H9 (cell line): Measurements from ENCODE around the gene KCNC2. TPM values are rescaled to one million over a fixed set of nuclear protein-coding genes. Genes with fewer than 3 reads are reported as not detected.

Experiments
- DNase-seq: peaks from one replicate; pipeline ENCODE4 v3.0.0-alpha.2; 2017
- H2AFZ ChIP-seq: one replicate; pipeline ENCODE4 v1.6.1; 2013; ENCODE audit warnings: mild to moderate bottlenecking, low read length, control low read depth, moderate library complexity
- H2AK5ac ChIP-seq: 2 replicates; pipeline ENCODE4 v1.6.1; 2013; ENCODE audit warnings: low read length, control low read depth, mixed read lengths; ENCODE audit not compliant: insufficient read length
- H2BK120ac ChIP-seq: one replicate; pipeline ENCODE4 v1.6.1; 2013; ENCODE audit warnings: low read depth, mild to moderate bottlenecking, low read length, control low read depth, inconsistent platforms; ENCODE audit not compliant: poor library complexity, severe bottlenecking
- H2BK12ac ChIP-seq: 2 replicates; pipeline ENCODE4 v1.6.1; 2013; ENCODE audit warnings: low read length, control low read depth, mixed read lengths, low read depth; ENCODE audit not compliant: insufficient read length
- H2BK15ac ChIP-seq: 2 replicates; pipeline ENCODE4 v1.6.1; 2013; ENCODE audit warnings: low read depth, low read length, control low read depth
- H2BK20ac ChIP-seq: one replicate; pipeline ENCODE4 v1.6.1; 2013; ENCODE audit warnings: low read depth, mild to moderate bottlenecking, low read length, control low read depth, inconsistent platforms; ENCODE audit not compliant: poor library complexity, severe bottlenecking
- H2BK5ac ChIP-seq: 2 replicates; pipeline ENCODE4 v1.6.1; 2013; ENCODE audit warnings: low read length, control low read depth, mixed read lengths; ENCODE audit not compliant: insufficient read length
- H3K14ac ChIP-seq: 2 replicates; pipeline ENCODE4 v1.6.1; 2013; ENCODE audit warnings: low read length, control low read depth; ENCODE audit not compliant: insufficient read depth
- H3K18ac ChIP-seq: 2 replicates; pipeline ENCODE4 v1.6.1; 2013; ENCODE audit warnings: low read depth, mild to moderate bottlenecking, mixed read lengths, low read length, control low read depth; ENCODE audit not compliant: insufficient read length
- H3K23ac ChIP-seq: 2 replicates; pipeline ENCODE4 v1.6.1; 2013; ENCODE audit warnings: low read length, control low read depth, mixed read lengths, low read depth; ENCODE audit not compliant: insufficient read length
- H3K23me2 ChIP-seq: 2 replicates; pipeline ENCODE4 v1.6.1; 2013; ENCODE audit warnings: low read depth, mild to moderate bottlenecking, mixed read lengths, low read length, control low read depth; ENCODE audit not compliant: insufficient read length, poor library complexity, severe bottlenecking
- H3K27ac ChIP-seq: 2 replicates; pipeline ENCODE4 v1.5.1; 2013; ENCODE audit warnings: low read length, control low read depth, mixed read lengths, low read depth; ENCODE audit not compliant: insufficient read length
- H3K27me3 ChIP-seq: 2 replicates; pipeline ENCODE4 v1.6.1; 2013; ENCODE audit warnings: low read length, control low read depth, inconsistent platforms; ENCODE audit not compliant: insufficient read depth
- H3K4ac ChIP-seq: 2 replicates; pipeline ENCODE4 v1.6.1; 2013; ENCODE audit warnings: low read depth, mild to moderate bottlenecking, control low read depth, inconsistent platforms, low read length, moderate library complexity
- H3K4me1 ChIP-seq: 2 replicates; pipeline ENCODE4 v1.6.1; 2013; ENCODE audit warnings: low read length, control low read depth, inconsistent platforms; ENCODE audit not compliant: insufficient read depth
- H3K4me2 ChIP-seq: 2 replicates; pipeline ENCODE4 v1.6.1; 2013; ENCODE audit warnings: low read length, control low read depth, mixed read lengths; ENCODE audit not compliant: insufficient read length, insufficient read depth
- H3K56ac ChIP-seq: 2 replicates; pipeline ENCODE4 v1.6.1; 2013; ENCODE audit warnings: low read depth, mild to moderate bottlenecking, mixed read lengths, low read length, control low read depth; ENCODE audit not compliant: insufficient read length
- H3K79me1 ChIP-seq: 2 replicates; pipeline ENCODE4 v1.6.1; 2013; ENCODE audit warnings: low read depth, mild to moderate bottlenecking, moderate library complexity, low read length, control low read depth, inconsistent platforms; ENCODE audit not compliant: insufficient read depth, poor library complexity, severe bottlenecking
- H3K79me2 ChIP-seq: 2 replicates; pipeline ENCODE4 v1.6.1; 2013; ENCODE audit warnings: low read length, control low read depth, inconsistent platforms; ENCODE audit not compliant: insufficient read depth
- H3K9ac ChIP-seq: 2 replicates; pipeline ENCODE4 v1.6.1; 2013; ENCODE audit warnings: low read length, control low read depth, mixed read lengths; ENCODE audit not compliant: insufficient read length; ENCODE audit errors: extremely low read depth
- H3K9me3 ChIP-seq: one replicate; pipeline ENCODE4 v1.6.1; 2013; ENCODE audit warnings: low read depth, low read length, inconsistent platforms; ENCODE audit not compliant: control insufficient read depth
- H3T11ph ChIP-seq: one replicate; pipeline ENCODE4 v1.6.1; 2013; ENCODE audit warnings: mild to moderate bottlenecking, low read length, control low read depth, inconsistent platforms
- H4K20me1 ChIP-seq: one replicate; pipeline ENCODE4 v1.6.1; 2013; ENCODE audit not compliant: control insufficient read depth, insufficient read length, insufficient read depth
- H4K5ac ChIP-seq: 2 replicates; pipeline ENCODE4 v1.6.1; 2013; ENCODE audit warnings: low read depth, mild to moderate bottlenecking, mixed read lengths, low read length, control low read depth; ENCODE audit not compliant: insufficient read length
- H4K8ac ChIP-seq: replicated peaks from 2 replicates; pipeline ENCODE4 v1.6.1; 2013; ENCODE audit warnings: low read length, control low read depth, mixed read lengths, low read depth; ENCODE audit not compliant: insufficient read length
- H4K91ac ChIP-seq: 2 replicates; pipeline ENCODE4 v1.6.1; 2013; ENCODE audit warnings: low read depth, mild to moderate bottlenecking, moderate library complexity, mixed read lengths, low read length, control low read depth; ENCODE audit not compliant: insufficient read length
- H3K27ac Mint-ChIP-seq, 3 experiments: 2 replicates in 2 of 3; 3 replicates in 1 of 3; pipeline ENCODE4 v1.8.0; 2020 to 2021; ENCODE audit warnings: mixed read lengths in 3 of 3, mild to moderate bottlenecking in 1 of 3, moderate library complexity in 1 of 3
- H3K27me3 Mint-ChIP-seq: 2 replicates; pipeline ENCODE4 v1.8.0; 2021; ENCODE audit warnings: low read depth, mild to moderate bottlenecking, moderate library complexity, mixed read lengths
- H3K36me3 Mint-ChIP-seq, 3 experiments: 2 replicates in 2 of 3; 3 replicates in 1 of 3; pipeline ENCODE4 v1.8.0; 2020 to 2021; ENCODE audit warnings: low read depth in 3 of 3, mixed read lengths in 3 of 3; ENCODE audit not compliant: insufficient read depth in 1 of 3
- H3K4me1 Mint-ChIP-seq, 2 experiments: 2 replicates each; pipeline ENCODE4 v1.8.0; 2020; ENCODE audit warnings: mixed read lengths in 2 of 2
- H3K4me3 Mint-ChIP-seq, 2 experiments: 2 replicates in 1 of 2; 3 replicates in 1 of 2; pipeline ENCODE4 v1.8.0; 2020 to 2021; ENCODE audit warnings: mild to moderate bottlenecking in 2 of 2, mixed read lengths in 2 of 2, moderate library complexity in 1 of 2
- H3K9me3 Mint-ChIP-seq, 2 experiments: 2 replicates in 1 of 2; 3 replicates in 1 of 2; pipeline ENCODE4 v1.8.0; 2020; ENCODE audit warnings: mild to moderate bottlenecking in 2 of 2, mixed read lengths in 2 of 2, moderate library complexity in 1 of 2
- WGBS: extraction: QIAGEN DNeasy Blood & Tissue Kit; methylation state at CpG from one replicate; pipeline ENCODE4 v1.1.7; 2013; ENCODE audit warnings: missing lambda C conversion rate, low lambda C conversion rate, mixed read lengths; ENCODE audit not compliant: insufficient read length; ENCODE audit errors: extremely low coverage; 5-methylcytosine and 5-hydroxymethylcytosine counted together
- total RNA-seq: library from RNA; stranded (reverse); gene quantifications from 2 replicates; pipeline ENCODE4 v1.2.1, GENCODE V29; 2021
- TF ChIP-seq, protein P1 (sequence below): fragments of 200-600 bp; sonication (generic); conservative IDR thresholded peaks from 3 replicates; pipeline ENCODE4 v1.8.0; 2021; ENCODE audit warnings: antibody characterized with exemption, mild to moderate bottlenecking

Gene KCNC2
- total RNA-seq, 1 experiment from 2014 or later: not detected

DNA sequence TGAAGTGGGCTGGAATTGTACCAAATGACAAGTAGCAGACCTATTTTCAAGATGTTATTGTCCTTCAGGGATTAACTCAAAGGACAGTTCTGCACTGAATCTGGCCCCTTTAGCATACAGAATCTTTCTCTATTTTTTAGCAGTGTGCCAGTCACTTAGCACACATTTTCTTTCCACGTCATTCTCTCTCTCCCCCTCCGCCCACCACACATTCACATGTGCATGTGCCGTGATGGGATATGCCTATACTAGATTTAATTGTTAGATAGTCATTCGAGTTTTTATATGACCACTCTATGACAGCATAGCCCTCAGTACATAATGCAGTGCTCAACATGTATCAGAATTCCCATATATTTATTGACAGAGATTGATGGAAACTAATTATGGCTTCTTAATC, 129.1 kb downstream of the KCNC2 start:
- Histone ChIP-seq H4K5ac (no peak overlapping the region), H3K56ac (no peak overlapping the region), H2BK120ac (no peak overlapping the region), H3K4me2 (no peak overlapping the region), H4K20me1 (no peaks in the 10 kb centered on the region), H2BK12ac (no peak overlapping the region), H4K8ac (no peak overlapping the region), H3K4ac (no peak overlapping the region), H3K79me2 (no peaks in the 10 kb centered on the region), H3K79me1 (no peaks in the 10 kb centered on the region), H3K4me1 (no peaks in the 10 kb centered on the region), H2AK5ac (no peak overlapping the region), H3K14ac (no peak overlapping the region), H2BK5ac (no peak overlapping the region), H2AFZ (no peak overlapping the region), H3T11ph (no peak overlapping the region), H2BK20ac (no peak overlapping the region), H3K27ac (no peak overlapping the region), H2BK15ac (no peak overlapping the region), H4K91ac (no peak overlapping the region), H3K23ac (no peak overlapping the region), H3K23me2 (no peaks in the 10 kb centered on the region), H3K27me3 (no peaks in the 10 kb centered on the region), H3K9me3 (no peaks in the 10 kb centered on the region), H3K9ac (no peak overlapping the region), H3K18ac (no peak overlapping the region)
- TF ChIP-seq, protein P1, sequence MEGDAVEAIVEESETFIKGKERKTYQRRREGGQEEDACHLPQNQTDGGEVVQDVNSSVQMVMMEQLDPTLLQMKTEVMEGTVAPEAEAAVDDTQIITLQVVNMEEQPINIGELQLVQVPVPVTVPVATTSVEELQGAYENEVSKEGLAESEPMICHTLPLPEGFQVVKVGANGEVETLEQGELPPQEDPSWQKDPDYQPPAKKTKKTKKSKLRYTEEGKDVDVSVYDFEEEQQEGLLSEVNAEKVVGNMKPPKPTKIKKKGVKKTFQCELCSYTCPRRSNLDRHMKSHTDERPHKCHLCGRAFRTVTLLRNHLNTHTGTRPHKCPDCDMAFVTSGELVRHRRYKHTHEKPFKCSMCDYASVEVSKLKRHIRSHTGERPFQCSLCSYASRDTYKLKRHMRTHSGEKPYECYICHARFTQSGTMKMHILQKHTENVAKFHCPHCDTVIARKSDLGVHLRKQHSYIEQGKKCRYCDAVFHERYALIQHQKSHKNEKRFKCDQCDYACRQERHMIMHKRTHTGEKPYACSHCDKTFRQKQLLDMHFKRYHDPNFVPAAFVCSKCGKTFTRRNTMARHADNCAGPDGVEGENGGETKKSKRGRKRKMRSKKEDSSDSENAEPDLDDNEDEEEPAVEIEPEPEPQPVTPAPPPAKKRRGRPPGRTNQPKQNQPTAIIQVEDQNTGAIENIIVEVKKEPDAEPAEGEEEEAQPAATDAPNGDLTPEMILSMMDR: no peak
- Mint-ChIP-seq H3K27me3 (no peaks in the 10 kb centered on the region), H3K4me3 (no peak overlapping the region), H3K9me3 (no peaks in the 10 kb centered on the region), H3K36me3 (no peaks in the 10 kb centered on the region), H3K4me1 (no peaks in the 10 kb centered on the region), H3K27ac (no peak overlapping the region)
- no peak for DNase-seq
- WGBS: no CpG with 5 or more reads among the region's 4 CpGs
